Activated CD8-positive, alpha-beta T cell treated with anti-CD3 and anti-CD28 coated beads, Interleukin-2, amount 10 ng/mL, durations not matched to agents 7 days and 5 days (primary cell): ENCODE measurements around the gene PITX1. TPM values are rescaled to one million over a fixed set of nuclear protein-coding genes. Genes with fewer than 3 reads are reported as not detected.
"Not testable (repeated sequence)": the region's sequence is repeated elsewhere in the genome, so short reads cannot be mapped to it uniquely, and the experiment has no call there.

Experiments
- ATAC-seq: fragments of 150-1000 bp; cut with Tn5 transposase; one replicate; pipeline ENCODE4 v1.10.0; 2021; ENCODE audit warnings: moderate library complexity
- CTCF ChIA-PET: fragments of 350-600 bp; sonication (Branson Sonifier 250); formaldehyde crosslinking; loops from one replicate; lab custom pipeline; 2021; ENCODE audit warnings: antibody characterized with exemption; lab: Charles Lee
- POLR2A ChIA-PET: fragments of 350-600 bp; sonication (Branson Sonifier 250); formaldehyde crosslinking; loops from one replicate; lab custom pipeline; 2021; ENCODE audit warnings: antibody characterized with exemption; lab: Charles Lee
- DNase-seq: peaks from one replicate; pipeline ENCODE4 v3.0.0-alpha.2; 2020
- H3K27ac Mint-ChIP-seq: one replicate; pipeline ENCODE4 v1.8.0; 2021; ENCODE audit warnings: mild to moderate bottlenecking, mixed read lengths
- H3K27me3 Mint-ChIP-seq: one replicate; pipeline ENCODE4 v1.8.0; 2021; ENCODE audit warnings: low read depth, mixed read lengths
- H3K36me3 Mint-ChIP-seq: one replicate; pipeline ENCODE4 v1.8.0; 2021; ENCODE audit warnings: low read depth, mixed read lengths
- H3K4me1 Mint-ChIP-seq: one replicate; pipeline ENCODE4 v1.8.0; 2021; ENCODE audit warnings: low read depth, mixed read lengths
- H3K4me3 Mint-ChIP-seq: one replicate; pipeline ENCODE4 v1.8.0; 2021; ENCODE audit warnings: mild to moderate bottlenecking, mixed read lengths
- H3K9me3 Mint-ChIP-seq: one replicate; pipeline ENCODE4 v1.8.0; 2022; ENCODE audit warnings: mixed read lengths; ENCODE audit not compliant: insufficient read depth
- total RNA-seq, 2 experiments: library from RNA; stranded (reverse); gene quantifications; one replicate each; pipeline ENCODE4 v1.2.3, GENCODE V29; 2021

PITX1 gene
- total RNA-seq: not detected

DNA sequence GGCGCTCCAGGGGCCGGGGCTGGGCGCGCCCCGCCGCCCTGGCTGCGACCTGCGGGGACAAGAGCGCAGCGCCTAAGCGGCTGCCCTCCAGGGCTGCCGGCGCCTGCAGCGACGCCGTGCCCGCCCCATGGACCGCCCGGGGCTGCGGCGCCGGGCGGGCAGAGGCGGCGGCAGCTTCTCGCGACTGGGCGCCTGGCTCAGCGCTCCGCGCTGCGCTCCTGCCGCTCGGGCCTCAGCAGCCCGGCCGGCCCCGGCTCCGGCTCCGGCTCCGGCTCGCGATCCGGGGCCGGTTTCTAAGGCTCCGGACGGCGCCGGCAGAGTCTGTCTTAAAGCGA lies at the start of gene PITX1:
Gene PITX1 (minus strand): TSS at position 328 of the 335 bp plus-strand sequence. CDS start 347 bp downstream, outside the sequence.
- Mint-ChIP-seq H3K9me3 (no peaks in the 10 kb centered on the region), H3K36me3 (peaks cover 11% of the 10 kb centered on the region), H3K4me3 (peak within 1 kb of the TSS; percentile 71), H3K4me1 (peaks cover 40% of the 10 kb centered on the region), H3K27me3 (peaks cover 83% of the 10 kb centered on the region), H3K27ac (peak within 1 kb of the TSS; percentile 67)
- POLR2A ChIA-PET: no interaction called here
- DNase-seq: no peak
- CTCF ChIA-PET: no interaction called here
- peak; percentile 28 for ATAC-seq

DNA sequence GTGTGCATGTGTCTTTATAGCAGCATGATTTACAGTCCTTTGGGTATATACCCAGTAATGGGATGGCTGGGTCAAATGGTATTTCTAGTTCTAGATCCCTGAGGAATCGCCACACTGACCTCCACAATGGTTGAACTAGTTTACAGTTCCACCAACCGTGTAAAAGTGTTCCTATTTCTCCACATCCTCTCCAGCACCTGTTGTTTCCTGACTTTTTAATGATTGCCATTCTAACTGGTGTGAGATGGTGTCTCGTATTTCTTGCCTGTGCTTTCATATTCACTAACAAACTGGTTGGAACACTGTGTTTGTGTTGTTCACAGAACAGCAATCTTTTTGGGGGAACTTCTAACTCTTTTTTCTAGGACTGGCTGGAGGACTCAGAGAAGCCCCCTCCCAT lies 49.3 kb upstream of the PITX1 start:
- H3K4me1 Mint-ChIP-seq, ATAC-seq, H3K27ac Mint-ChIP-seq, POLR2A ChIA-PET, H3K4me3 Mint-ChIP-seq, H3K36me3 Mint-ChIP-seq, H3K9me3 Mint-ChIP-seq, CTCF ChIA-PET, H3K27me3 Mint-ChIP-seq, DNase-seq: not testable (repeated sequence)

DNA sequence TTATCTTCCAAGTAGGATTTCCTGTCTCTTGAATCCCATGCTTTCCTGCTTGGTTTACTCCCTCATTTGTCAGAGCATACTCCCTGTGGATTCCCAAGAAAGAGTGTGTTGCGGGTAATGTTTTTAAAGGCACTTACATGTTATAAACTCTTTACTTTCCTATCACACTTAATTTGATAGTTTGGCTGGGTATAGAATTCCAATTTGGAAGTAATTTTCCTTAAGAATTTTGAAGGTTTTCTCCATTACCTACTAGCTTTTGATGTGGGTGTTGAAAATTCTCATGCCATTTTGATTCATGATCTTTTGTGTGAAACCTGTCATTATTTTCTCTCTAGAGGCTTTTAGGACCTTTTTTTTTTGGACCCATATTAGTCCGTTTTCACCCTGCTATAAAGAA lies 47.2 kb upstream of the PITX1 start:
- DNase-seq (no peak), ATAC-seq (no peak)
- Mint-ChIP-seq H3K27me3 (peaks cover 6% of the 10 kb centered on the region), H3K4me3 (no peak overlapping the region), H3K27ac (no peak overlapping the region), H3K4me1 (no peaks in the 10 kb centered on the region), H3K36me3 (no peaks in the 10 kb centered on the region), H3K9me3 (peaks cover 4% of the 10 kb centered on the region)
- CTCF ChIA-PET: no interaction called here
- POLR2A ChIA-PET: no interaction called here

DNA sequence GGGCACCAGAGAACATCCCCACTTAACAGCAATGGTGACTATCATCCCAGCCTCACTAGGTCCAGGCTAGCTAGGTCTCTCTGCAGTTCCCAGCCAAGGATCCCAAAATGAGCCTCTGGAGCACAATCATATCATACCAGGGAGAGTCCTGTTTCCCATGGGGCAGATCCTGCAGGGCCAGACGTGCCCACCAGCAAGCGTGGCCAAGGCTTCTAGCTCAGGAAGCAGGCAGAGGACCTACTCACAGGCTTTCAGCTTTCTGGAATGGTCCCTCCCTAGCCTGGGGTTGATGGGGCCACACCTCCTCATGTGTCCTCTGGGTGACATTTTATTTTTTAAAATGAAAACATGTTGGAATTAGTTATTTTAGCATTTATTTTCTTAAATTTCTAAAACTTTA lies 45.7 kb upstream of the PITX1 start:
- CTCF ChIA-PET: no interaction called here
- Mint-ChIP-seq H3K4me3 (no peak overlapping the region), H3K27me3 (peaks cover 6% of the 10 kb centered on the region), H3K27ac (no peak overlapping the region), H3K9me3 (peaks cover 4% of the 10 kb centered on the region), H3K36me3 (no peaks in the 10 kb centered on the region), H3K4me1 (no peaks in the 10 kb centered on the region)
- no peak for ATAC-seq
- no peak for DNase-seq
- POLR2A ChIA-PET: no interaction called here

DNA sequence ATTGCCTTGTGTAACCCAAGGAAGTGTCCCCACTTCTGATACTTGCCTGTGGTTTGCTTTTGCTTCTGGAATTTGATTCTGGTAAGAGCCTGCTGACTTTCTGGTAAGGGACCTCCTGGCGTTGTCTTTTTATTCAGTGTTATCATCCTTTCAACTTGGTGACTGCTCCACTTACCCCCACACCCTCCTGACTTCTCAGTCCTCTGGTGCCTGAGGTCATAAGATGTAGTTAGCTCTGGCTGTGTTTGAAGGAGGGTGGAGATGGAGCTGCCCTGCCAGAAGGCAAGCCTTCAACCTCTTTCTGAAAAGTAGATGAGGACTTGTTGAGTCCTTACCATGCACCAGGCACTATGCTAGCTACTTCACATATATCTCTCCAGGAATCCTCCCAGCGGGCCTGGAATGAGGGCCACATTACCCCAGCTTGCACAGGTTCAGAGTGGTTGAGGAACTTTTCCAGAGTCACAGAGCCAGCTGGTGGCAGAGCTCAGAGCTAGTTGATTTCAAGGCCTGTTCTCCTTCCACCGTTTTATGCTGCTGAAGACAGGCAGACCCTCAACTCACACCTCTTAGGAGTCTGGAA lies 45.2 kb upstream of the PITX1 start:
- ATAC-seq (no peak), DNase-seq (no peak)
- peaks cover 4% of the 10 kb centered on the region for H3K9me3 Mint-ChIP-seq
- H3K36me3 Mint-ChIP-seq: no peaks in the 10 kb centered on the region
- CTCF ChIA-PET: no interaction called here
- no peaks in the 10 kb centered on the region for H3K4me1 Mint-ChIP-seq
- H3K27ac Mint-ChIP-seq: no peak overlapping the region
- POLR2A ChIA-PET: no interaction called here
- no peak overlapping the region for H3K4me3 Mint-ChIP-seq
- peaks cover 8% of the 10 kb centered on the region for H3K27me3 Mint-ChIP-seq

DNA sequence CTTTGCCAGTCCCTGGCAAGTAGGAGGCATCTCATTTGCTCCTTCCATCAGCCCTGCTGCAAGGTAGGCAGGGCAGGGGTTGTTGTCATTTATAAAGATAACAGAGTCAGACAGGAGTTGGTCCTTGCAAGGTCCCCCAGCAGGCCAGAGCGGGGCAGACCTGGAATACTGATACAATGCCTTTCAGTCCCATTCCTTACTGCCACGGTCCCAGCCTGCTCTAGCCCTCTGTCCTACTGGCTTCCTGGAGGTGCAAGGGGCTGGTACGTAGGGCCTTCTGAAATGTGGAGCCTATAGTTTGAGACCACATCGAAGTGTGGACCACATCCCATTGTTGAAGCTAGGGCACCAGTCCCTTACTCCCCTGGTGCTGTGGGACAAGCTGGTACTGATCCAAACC lies 42.8 kb upstream of the PITX1 start:
- peaks cover 4% of the 10 kb centered on the region for H3K9me3 Mint-ChIP-seq
- no peaks in the 10 kb centered on the region for H3K4me1 Mint-ChIP-seq
- ChIA-PET POLR2A (no interaction called here), CTCF (no interaction called here)
- H3K4me3 Mint-ChIP-seq: no peak overlapping the region
- DNase-seq: no peak
- H3K27me3 Mint-ChIP-seq: peaks cover 8% of the 10 kb centered on the region
- no peak overlapping the region for H3K27ac Mint-ChIP-seq
- no peak for ATAC-seq
- H3K36me3 Mint-ChIP-seq: no peaks in the 10 kb centered on the region

DNA sequence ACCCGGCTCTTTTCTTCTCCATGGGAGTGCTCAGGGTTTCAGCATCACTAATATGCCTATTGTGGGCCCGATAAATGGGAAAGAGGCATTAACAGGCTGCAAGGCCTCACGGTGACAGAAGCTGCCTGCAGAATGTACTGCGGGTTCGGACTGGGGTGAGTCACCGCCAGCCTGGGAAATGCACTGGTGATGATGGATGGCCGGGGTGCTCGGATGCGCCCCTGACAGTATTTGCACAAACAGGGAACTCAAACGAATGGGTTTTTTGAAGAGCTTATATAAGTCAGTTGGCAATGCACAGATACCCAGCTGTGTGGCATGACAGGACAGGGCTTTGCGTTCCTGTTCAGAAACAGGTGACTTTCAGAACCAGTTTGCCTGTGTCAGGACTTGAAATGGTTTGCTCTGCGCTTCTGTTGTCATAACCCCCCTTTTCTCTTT lies 42.0 kb upstream of the PITX1 start:
- Mint-ChIP-seq H3K36me3 (no peaks in the 10 kb centered on the region), H3K9me3 (peaks cover 4% of the 10 kb centered on the region), H3K4me3 (no peak overlapping the region), H3K27ac (no peak overlapping the region), H3K27me3 (peaks cover 8% of the 10 kb centered on the region), H3K4me1 (no peaks in the 10 kb centered on the region)
- CTCF ChIA-PET: no interaction called here
- DNase-seq (no peak), ATAC-seq (no peak)
- POLR2A ChIA-PET: no interaction called here

DNA sequence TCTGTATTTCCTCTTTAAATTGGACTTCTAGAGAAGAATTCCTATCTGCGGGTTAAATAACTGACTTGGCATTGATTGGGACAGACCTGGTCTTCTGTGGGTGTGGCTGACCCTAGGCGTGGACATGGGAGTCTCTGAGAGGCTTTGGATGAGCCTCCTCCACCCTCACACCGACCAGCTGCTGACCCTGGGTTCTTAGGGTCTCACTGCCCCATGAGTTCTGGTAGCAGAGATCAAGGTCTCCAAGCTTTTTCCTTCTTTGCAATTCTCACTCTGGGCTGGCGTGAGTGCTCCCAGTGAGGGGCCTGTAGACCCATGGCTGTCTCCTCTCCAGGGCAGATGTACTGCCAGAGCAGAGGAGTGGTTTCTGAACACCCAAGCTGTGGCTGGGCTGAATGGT lies 41.6 kb upstream of the PITX1 start:
- Mint-ChIP-seq H3K27ac (no peak overlapping the region), H3K36me3 (no peaks in the 10 kb centered on the region), H3K4me1 (no peaks in the 10 kb centered on the region), H3K27me3 (peaks cover 8% of the 10 kb centered on the region), H3K4me3 (no peak overlapping the region), H3K9me3 (peaks cover under 1% of the 10 kb centered on the region)
- POLR2A ChIA-PET: no interaction called here
- CTCF ChIA-PET: no interaction called here
- ATAC-seq: no peak
- DNase-seq: no peak

DNA sequence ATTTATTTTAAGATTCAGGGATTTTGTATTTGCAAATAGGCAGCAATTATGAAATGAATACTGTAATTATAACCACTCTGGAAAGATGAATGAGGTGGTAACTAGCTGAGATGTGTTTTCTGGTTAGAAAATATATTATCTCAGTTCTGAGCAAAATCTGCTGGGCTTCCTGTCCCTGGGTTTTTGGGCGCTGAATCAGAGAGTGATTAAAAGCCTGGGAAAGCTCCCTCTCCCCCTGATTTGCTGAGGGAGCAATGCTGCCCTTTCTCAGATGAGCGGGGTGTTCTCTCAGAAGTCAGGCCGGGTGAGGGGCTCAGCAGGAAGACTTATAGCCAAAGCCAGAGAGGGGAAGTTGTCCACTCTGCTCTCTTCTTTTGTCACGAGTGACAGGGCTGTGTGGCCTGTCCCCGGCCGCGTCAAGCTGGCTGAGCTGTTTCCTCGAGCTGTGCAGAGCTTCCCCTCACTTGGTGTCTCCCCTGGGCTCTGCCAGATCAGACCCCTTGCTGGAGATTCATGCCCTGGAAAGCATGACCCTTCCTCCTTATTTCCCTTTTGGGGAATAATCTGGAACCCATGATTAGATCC lies 39.8 kb upstream of the PITX1 start:
- Mint-ChIP-seq H3K27me3 (peaks cover 6% of the 10 kb centered on the region), H3K4me3 (no peak overlapping the region), H3K27ac (no peak overlapping the region), H3K9me3 (no peaks in the 10 kb centered on the region), H3K4me1 (no peaks in the 10 kb centered on the region), H3K36me3 (no peaks in the 10 kb centered on the region)
- DNase-seq (no peak), ATAC-seq (no peak)
- POLR2A ChIA-PET: no interaction called here
- CTCF ChIA-PET: no interaction called here

DNA sequence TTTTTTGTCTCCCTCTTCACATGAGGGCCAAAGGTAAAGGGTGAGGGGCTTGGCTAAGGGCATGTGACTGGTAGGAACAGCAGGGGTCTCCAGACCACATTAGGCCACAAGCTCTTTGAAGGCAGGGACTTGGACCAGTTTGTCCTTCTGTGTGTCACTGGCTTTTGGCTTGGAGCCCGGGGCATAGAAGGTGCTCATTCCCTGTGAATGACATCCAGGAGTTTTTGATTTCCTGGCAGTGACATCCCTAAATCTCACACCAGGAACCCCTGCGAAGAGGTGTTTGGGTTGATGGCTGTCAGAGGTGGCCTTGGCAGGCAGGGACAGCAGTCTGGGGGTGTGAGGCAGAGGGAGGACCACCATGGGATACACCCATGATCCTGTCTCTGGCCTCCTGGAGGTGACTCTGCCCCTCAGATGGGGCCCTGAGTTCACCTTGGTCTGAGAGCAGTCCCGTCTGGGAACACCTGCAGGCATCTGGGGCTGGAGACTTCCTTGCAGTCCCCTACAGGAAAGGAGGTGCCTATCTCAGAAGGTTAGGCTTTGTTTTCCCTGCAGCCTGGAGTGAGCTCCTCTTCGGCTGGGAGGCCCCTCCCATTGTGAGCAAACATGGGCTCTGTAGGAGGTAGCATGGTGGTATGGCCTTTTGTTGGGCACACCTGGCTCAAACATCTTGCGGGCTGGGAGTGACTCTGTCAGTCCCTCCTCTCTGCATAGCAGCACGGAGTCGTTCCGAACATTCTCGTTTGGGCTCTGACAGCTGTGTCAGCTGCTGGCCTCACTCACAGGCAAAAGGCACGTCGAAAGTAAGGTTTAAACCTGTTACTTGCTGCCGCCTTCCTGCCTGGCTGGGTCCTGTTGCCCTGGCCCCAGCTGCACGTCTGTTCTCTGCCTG lies 38.6 kb upstream of the PITX1 start:
- Mint-ChIP-seq H3K36me3 (no peaks in the 10 kb centered on the region), H3K4me1 (no peaks in the 10 kb centered on the region), H3K9me3 (no peaks in the 10 kb centered on the region), H3K27me3 (peaks cover 6% of the 10 kb centered on the region), H3K4me3 (no peak overlapping the region), H3K27ac (no peak overlapping the region)
- CTCF ChIA-PET: no interaction called here
- ATAC-seq (no peak), DNase-seq (no peak)
- POLR2A ChIA-PET: no interaction called here

DNA sequence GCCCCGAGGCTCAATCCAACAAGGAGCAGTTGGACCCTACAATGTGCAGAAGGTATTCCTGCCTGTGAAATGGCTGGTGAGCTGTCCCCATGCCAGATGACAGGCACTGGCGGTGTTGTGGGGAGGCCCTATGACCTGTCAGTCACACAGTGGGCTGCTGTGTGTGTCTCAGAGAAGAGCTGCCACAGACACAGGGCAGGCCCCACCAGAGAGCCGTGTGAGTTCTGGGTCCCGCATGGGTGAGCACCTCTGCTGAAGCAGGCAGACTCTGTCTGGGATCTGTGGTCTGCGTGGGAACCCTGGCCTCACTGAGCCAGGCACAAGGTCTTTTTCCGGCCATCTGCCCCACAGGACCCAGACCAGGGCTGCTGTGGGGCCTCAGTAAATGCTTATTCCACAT lies 37.3 kb upstream of the PITX1 start:
- Mint-ChIP-seq H3K4me1 (no peaks in the 10 kb centered on the region), H3K9me3 (no peaks in the 10 kb centered on the region), H3K27me3 (peaks cover 6% of the 10 kb centered on the region), H3K4me3 (no peak overlapping the region), H3K36me3 (no peaks in the 10 kb centered on the region), H3K27ac (no peak overlapping the region)
- ATAC-seq: no peak
- DNase-seq: no peak
- ChIA-PET CTCF (no interaction called here), POLR2A (no interaction called here)

DNA sequence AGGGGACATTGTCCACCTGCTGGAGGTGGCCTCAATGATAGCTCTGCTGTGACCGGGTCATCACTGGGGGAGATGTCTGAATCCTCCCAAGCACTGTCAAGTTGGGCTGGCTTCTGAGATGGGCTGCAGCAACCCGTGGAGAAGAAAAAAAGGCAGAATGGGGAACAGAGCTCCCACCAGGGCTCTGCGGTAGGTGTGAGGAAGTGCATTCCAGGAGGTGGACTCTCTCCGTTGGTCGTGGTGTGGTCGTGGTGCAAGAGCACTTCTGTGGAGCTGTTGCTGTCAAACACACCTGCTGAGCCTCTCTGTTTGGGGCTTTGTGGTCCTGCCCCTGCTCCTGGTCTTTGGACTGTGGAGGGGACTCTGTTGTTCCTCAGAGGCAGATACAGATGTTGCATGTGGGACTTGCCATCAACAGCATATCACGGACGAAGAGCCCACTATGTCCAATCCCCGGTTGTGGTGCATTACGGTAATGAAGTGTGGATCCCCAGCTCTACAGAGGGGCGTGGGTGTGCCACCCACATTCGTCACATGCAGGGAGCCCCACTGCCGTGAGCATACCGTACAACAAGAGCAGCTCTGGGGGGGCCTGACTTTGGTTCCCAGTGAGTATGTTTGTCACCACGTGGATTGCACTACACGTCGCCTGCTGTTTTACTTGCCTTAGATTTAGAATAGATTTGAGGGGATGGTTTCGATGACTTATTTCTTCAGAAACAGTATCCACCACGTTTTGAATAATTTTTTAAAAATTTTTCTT lies 36.0 kb upstream of the PITX1 start:
- Mint-ChIP-seq H3K27ac (no peak overlapping the region), H3K4me1 (no peaks in the 10 kb centered on the region), H3K36me3 (no peaks in the 10 kb centered on the region), H3K27me3 (peaks cover 6% of the 10 kb centered on the region), H3K4me3 (no peak overlapping the region), H3K9me3 (no peaks in the 10 kb centered on the region)
- no peak for ATAC-seq
- ChIA-PET CTCF (no interaction called here), POLR2A (no interaction called here)
- DNase-seq: no peak
